ENCODE results near the gene AGBL4.

The AGBL4 gene

DNA sequence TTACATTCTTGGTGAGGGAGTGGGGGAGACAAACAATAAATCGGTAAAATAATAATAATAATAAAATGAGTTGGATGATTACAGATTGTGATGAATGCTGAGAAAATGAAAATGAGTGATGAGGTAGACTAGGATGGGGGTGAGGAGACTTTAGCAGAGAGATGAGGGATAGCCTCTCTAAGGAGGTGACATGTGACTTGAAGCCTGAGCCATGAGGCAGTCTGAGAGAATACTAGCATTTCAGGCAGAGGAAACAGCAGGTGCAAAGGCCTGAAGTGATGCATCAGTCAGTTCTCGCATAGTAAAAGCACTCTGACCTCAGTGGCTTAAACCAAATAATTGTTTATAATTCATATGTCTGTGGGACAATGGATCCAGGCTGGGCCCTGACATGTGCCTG, 181.2 kb downstream of the AGBL4 start:
- TF ChIP-seq FOXP2 (optimal IDR thresholded peaks at IDR 0.05; ENCODE audit: borderline replicate concordance, extremely low read depth, extremely low read length, insufficient read depth): no peak
- TF ChIP-seq TAF1 (IDR thresholded peaks at IDR 0.05; ENCODE audit: borderline replicate concordance, insufficient read depth, low read length): no peak
- no peak for TF ChIP-seq SIN3A (IDR thresholded peaks at IDR 0.05; ENCODE audit: borderline replicate concordance, insufficient read depth, low read length)
- TF ChIP-seq, protein P1, sequence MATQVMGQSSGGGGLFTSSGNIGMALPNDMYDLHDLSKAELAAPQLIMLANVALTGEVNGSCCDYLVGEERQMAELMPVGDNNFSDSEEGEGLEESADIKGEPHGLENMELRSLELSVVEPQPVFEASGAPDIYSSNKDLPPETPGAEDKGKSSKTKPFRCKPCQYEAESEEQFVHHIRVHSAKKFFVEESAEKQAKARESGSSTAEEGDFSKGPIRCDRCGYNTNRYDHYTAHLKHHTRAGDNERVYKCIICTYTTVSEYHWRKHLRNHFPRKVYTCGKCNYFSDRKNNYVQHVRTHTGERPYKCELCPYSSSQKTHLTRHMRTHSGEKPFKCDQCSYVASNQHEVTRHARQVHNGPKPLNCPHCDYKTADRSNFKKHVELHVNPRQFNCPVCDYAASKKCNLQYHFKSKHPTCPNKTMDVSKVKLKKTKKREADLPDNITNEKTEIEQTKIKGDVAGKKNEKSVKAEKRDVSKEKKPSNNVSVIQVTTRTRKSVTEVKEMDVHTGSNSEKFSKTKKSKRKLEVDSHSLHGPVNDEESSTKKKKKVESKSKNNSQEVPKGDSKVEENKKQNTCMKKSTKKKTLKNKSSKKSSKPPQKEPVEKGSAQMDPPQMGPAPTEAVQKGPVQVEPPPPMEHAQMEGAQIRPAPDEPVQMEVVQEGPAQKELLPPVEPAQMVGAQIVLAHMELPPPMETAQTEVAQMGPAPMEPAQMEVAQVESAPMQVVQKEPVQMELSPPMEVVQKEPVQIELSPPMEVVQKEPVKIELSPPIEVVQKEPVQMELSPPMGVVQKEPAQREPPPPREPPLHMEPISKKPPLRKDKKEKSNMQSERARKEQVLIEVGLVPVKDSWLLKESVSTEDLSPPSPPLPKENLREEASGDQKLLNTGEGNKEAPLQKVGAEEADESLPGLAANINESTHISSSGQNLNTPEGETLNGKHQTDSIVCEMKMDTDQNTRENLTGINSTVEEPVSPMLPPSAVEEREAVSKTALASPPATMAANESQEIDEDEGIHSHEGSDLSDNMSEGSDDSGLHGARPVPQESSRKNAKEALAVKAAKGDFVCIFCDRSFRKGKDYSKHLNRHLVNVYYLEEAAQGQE (IDR thresholded peaks at IDR 0.05; ENCODE audit: insufficient read depth in 1 of 2, low read depth in 2 of 2, low read length in 2 of 2): no peak
- no peak for TF ChIP-seq POLR2AphosphoS5 (IDR thresholded peaks at IDR 0.05; ENCODE audit: low read depth, low read length)

DNA sequence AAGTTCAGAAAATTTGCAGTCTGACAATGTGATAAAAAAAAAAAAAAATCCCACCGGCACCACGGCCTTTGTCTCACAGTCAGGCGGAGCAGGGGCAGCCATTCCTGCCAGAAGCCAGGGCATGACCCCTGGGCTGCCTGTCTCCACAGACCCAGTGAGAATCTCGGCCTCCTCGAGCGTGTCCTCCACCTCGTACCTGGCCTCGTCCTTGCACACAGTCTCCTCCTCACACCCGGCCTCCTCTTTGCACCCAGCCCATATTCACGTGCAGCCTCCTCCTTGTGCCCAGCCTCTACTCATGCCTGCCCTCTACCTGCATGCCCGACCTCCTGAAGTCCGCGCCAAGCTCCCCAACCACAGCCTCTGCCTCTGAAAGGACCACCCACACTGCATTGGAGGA, 182.0 kb downstream of the AGBL4 start:
- TF ChIP-seq FOXP2 (optimal IDR thresholded peaks at IDR 0.05; ENCODE audit: borderline replicate concordance, extremely low read depth, extremely low read length, insufficient read depth) (no peak), SIN3A (IDR thresholded peaks at IDR 0.05; ENCODE audit: borderline replicate concordance, insufficient read depth, low read length) (no peak)

DNA sequence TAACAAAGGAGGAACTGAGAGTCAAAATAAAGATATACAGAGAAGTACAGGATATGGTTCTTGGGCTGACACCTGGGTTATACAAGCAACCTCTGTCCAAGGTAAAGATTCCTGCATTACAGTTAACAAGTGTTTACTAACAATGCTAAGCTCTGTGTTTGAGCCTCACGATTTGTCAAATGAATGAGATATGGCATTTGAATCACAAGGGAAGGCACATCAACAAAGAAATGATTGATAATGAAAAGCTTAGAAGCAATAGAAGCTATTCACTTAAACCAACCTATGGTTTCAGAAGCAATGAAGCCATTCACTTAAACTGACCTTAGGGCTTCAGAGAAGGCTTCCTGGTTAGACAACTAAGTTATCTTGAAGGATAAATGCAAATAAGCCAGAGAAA, 199.5 kb downstream of the AGBL4 start:
- TF ChIP-seq POLR2AphosphoS5 (IDR thresholded peaks at IDR 0.05; ENCODE audit: low read depth, low read length) (no peak), SIN3A (IDR thresholded peaks at IDR 0.05; ENCODE audit: borderline replicate concordance, insufficient read depth, low read length) (no peak), FOXP2 (optimal IDR thresholded peaks at IDR 0.05; ENCODE audit: borderline replicate concordance, extremely low read depth, extremely low read length, insufficient read depth) (no peak), TAF1 (IDR thresholded peaks at IDR 0.05; ENCODE audit: borderline replicate concordance, insufficient read depth, low read length) (no peak)
- TF ChIP-seq, protein P1 (IDR thresholded peaks at IDR 0.05; ENCODE audit: insufficient read depth in 1 of 2, low read depth in 2 of 2, low read length in 2 of 2): no peak

DNA sequence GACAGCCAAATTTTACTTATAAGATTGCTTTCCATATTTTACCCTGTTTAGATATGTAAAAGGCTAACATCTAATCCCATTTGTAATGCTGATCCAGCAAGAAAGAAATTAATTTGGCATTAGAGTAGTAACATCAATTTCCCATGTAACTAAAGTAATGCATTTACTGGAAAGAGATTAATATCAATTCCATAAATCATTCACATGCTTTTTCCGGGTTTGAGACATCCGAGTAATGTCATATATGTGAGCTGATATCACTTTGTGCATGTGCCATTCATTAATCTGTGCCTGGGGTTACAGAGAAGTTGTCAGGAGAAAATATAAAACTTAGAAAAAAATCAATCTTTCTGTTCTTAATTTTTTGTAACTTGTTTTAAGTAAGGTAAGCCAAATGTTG, 206.1 kb downstream of the AGBL4 start:
- no peak for TF ChIP-seq SIN3A (IDR thresholded peaks at IDR 0.05; ENCODE audit: borderline replicate concordance, insufficient read depth, low read length)
- TF ChIP-seq, protein P1 (IDR thresholded peaks at IDR 0.05; ENCODE audit: insufficient read depth in 1 of 2, low read depth in 2 of 2, low read length in 2 of 2): no peak
- TF ChIP-seq POLR2AphosphoS5 (IDR thresholded peaks at IDR 0.05; ENCODE audit: low read depth, low read length): no peak
- TF ChIP-seq TAF1 (IDR thresholded peaks at IDR 0.05; ENCODE audit: borderline replicate concordance, insufficient read depth, low read length): no peak
- no peak for TF ChIP-seq FOXP2 (optimal IDR thresholded peaks at IDR 0.05; ENCODE audit: borderline replicate concordance, extremely low read depth, extremely low read length, insufficient read depth)

DNA sequence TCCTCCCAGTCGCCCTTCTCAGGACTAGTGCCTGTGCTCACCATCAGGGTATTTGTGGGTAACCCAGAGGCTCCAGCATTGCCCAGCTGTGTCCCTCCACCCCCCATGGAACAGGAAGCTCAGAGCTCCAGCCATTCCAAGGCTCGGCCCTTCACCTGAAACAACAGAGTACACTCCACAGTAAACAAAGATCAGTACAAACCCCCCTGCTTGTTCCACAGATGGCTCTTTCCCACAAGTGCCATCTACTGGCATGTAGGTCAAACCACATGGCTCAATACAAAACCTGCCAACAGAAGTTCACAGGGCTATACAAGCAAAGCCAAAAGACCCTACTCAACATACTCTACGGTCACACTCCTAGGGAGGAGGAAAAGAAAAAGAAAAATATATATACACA, 258.7 kb downstream of the AGBL4 start:
- TF ChIP-seq SIN3A (IDR thresholded peaks at IDR 0.05; ENCODE audit: borderline replicate concordance, insufficient read depth, low read length) (no peak), FOXP2 (optimal IDR thresholded peaks at IDR 0.05; ENCODE audit: borderline replicate concordance, extremely low read depth, extremely low read length, insufficient read depth) (no peak), TAF1 (IDR thresholded peaks at IDR 0.05; ENCODE audit: borderline replicate concordance, insufficient read depth, low read length) (no peak), POLR2AphosphoS5 (IDR thresholded peaks at IDR 0.05; ENCODE audit: low read depth, low read length) (no peak)
- TF ChIP-seq, protein P1 (IDR thresholded peaks at IDR 0.05; ENCODE audit: insufficient read depth in 1 of 2, low read depth in 2 of 2, low read length in 2 of 2): no peak
